Stimulated activated CD4-positive, alpha-beta T cell treated with anti-CD3 and anti-CD28 coated beads, Interleukin-15, amount 100 ng/mL, for 1 hour (primary cell): ENCODE measurements around the gene SAPCD1.
"Not testable (repeated sequence)": the region's sequence is repeated elsewhere in the genome, so short reads cannot be mapped to it uniquely, and the experiment has no call there.

Experiments used
- DNase-seq, 2 donors: peaks; one replicate each; pipeline ENCODE4 v3.0.0-alpha.2; 2020; ENCODE audit warnings: low read depth in 1 of 2, low spot score in 1 of 2

SAPCD1 gene

DNA sequence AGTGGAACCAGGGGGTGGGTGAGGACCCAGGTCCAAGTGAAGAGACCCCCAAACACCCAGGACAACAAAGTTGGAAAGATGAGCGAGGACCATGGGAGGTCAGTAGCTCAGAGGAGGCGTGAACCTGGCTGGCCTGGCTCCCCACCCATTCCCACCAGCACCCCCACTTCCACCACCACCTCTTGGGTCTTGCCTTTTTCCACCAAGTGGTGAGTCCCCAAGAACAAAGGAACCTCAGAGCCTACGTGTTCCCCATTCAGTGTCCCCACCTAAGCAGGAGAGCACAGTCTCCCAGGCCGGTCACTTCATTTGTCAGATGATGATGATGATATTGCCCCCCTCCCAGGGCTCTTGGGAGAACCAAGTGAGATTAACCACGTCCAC is 15.2 kb downstream of the SAPCD1 start:
- no peak for DNase-seq

DNA sequence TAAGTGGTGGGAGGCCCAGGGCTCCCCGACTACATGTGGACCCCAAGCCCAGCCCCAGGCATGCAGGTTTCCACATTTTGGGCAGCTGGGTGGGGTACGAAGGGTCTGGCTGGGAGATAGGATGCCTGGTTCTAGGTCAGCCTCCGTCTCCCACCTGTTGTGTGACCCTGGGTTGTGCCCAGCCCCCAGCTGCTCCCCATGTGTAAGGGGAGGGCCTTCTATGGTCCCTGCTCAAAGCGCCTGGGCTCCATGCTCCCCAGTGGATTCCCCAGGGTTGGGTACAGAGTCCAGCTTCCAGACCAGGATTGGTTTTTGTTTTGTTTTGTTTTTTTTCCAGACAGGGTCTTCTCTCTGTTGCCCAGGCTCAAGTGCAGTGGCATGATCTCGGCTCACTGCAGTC is 15.7 kb downstream of the SAPCD1 start:
- no peak for DNase-seq

DNA sequence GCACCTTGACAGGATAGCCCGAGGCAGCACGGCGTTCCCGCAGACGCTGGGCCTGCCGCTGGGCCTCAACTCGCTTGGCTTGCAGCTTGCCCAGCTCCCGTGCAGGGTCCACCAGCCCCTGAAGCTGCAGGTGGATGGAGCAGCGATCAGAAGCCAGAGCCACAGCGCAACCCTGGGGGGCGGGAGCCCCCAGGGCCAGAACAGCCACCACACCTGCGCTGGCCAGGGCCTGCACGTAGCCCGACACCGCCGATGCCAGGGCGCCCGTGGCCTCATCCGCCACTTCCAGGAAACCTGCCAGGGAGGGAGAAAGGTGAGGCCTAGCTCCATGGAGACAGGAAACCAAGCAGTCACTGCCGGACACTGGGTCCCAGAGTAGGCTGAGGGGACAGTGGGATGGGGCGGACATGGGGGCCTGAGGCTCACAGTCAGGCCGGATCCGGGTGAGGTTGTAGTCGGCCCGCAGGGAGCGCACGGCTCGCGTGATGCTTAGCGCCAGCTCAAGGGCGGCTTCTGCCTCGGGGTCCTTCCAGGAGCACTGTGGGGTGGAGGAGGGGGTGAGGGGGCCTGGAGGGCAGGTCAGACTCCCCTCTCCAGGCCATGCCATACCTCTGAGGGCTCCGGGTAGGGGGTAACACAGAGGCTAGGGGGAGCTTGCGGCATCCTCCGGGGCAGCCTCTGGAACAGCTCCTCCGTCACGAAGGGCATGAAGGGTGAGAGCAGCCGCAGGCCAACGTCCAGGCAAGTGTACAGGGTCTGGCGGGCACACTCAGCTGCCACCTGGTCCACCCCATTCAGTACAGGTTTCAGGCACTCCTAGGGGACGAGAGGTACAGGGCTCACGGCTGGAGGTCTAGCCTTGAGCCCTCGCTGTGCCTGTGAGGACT is 16.8 kb downstream of the SAPCD1 start:
- DNase-seq = no peak

DNA sequence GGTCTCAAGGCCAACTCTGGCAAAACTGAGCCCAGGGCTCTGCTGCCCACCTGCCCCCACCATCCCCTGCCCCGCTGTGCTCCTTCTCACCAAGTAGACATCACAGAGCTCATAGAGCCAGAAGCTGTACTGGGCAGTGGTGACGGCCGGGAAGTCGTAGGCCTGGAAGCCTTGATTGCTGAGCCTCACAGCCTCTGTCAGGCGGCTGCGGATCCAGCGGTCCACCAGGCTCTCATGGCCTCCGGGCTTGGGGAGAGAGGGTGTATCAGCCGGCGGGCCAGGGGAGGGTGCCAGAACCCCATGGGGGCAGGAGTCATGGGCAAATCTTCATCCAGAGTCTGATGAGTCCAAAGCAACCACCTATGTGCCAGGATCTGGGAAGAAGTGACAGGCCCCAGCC is 17.5 kb downstream of the SAPCD1 start:
- DNase-seq = no peak

- no peak for DNase-seq
These were observed 18.2 kb downstream of the SAPCD1 start for GRCh38 chr6:31780507-31781243.

GRCh38 chr6:31781244-31782125 is 19.0 kb downstream of the SAPCD1 start:
- DNase-seq = no peak

GRCh38 chr6:31782126-31782855 is 19.8 kb downstream of the SAPCD1 start:
- no peak for DNase-seq

- DNase-seq = no peak
These were observed 21.9 kb downstream of the SAPCD1 start for GRCh38 chr6:31784098-31784925.

DNA sequence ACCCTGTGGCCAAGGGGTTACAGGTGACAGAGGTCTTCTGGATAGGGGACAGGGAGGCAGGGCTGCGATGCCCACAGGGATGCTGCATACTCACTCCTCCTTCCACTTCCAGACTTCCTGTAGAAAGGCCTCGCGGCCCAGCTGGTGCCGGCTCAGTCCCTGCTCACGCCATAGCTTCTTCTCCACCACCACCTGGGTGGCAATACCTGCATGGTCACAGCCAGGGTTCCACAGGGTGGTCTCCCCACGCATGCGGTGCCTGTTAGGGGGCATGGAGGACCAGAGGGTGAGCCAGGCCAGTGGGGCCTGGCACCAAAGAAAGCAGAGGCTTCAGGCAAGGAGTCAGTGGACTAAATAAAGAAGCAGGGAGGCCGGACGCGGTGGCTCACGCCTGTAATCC is 23.0 kb downstream of the SAPCD1 start:
- DNase-seq = no peak

DNA sequence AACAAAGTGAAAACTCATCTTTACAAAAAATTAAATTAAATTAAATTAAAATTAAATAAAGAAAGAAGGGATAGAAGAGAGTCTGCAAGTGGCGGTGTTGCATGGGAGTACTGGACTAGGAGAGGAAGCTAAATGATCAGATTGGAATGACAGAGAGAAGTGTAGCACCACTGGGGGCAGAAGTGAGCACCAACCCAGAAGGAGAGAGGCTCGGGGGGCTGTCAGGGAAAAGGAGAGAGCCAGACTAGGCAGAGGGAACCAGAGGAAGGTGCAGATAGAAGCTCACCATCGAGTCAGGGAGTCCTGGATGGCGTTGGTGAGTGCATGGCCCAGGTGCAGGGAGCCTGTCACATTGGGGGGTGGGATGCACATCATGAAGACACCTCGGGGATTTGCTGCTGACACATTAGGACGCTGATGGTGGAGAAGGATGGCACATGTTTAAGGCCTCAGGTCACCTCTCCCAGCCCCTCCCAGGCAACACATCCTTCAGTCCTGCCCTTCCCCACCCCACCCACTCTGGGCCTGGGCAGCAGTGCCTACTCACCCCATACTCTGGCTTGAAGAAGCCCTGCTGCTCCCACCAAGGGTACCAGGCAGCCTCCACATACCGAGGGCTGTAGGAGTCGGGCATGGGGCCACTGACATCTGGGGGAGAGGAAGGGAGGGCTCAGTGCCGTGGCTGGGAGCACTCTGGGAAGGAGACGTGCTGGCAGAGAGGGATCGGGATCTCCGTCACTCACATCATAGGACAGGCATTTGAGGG is 29.1 kb downstream of the SAPCD1 start:
- no peak for DNase-seq

DNA sequence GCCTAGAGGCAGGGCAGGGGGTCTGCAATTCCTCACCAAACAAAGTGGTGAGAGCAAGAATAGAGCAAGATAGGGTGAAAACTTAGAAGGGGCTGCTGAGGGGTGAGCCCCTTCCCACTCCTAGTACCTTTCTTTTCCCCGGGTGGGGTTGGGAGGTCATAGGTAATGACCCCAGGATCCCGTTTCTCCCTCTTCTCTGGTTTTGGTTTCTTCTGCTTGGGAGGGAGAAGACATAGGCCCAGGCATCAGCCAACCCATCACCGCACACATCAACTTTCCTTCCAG is 29.6 kb downstream of the SAPCD1 start:
- no peak for DNase-seq

DNA sequence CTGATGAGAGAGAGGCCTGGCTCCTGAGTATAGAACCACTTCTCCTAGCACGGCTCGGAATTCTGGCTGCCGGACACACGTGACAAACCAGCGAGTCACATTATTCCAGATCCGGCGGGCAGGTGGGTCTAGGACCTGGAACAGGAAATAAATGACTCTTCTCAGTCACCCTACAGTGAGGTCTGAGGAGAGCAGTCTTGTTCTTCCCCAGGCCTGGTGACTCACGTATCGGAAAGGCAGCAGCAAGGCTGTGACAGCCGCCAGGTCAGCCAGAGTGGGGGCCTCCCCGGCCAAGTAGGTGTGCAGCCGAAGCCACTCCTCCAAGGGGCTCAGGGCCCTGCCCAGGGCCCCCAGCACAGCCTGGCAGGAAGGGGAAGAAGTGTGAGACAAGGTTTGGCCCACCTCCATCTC is 30.3 kb downstream of the SAPCD1 start:
- no peak for DNase-seq

- not testable (repeated sequence) for DNase-seq
These were observed 31.4 kb downstream of the SAPCD1 start for GRCh38 chr6:31793927-31794245.

DNA sequence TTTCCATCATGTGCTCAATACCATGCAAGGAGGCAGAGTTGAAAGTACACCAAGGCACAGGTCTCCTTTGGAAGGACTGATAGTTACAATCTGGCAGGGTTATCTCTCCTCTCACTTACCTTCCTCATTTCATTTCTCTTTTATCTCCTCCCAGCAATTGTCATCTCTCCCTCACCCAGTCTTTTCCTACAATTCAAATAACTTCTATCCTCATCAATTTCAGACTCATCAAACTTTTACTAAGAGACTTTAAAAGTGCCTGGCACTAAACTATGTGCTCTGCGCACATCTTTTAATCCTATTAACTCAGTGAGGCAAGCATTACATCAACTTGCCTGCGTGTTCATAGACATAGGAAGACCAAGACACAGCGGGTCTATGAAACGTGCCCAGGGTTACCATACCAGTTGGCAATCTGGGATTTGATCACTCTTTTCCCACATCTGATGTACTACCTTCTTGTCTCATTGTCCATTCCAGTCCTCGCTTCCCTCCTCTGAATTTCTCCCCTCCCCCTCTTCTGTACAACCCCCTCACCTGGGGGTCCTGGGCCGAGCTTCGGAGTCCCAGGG is 31.9 kb downstream of the SAPCD1 start:
- no peak for DNase-seq

DNA sequence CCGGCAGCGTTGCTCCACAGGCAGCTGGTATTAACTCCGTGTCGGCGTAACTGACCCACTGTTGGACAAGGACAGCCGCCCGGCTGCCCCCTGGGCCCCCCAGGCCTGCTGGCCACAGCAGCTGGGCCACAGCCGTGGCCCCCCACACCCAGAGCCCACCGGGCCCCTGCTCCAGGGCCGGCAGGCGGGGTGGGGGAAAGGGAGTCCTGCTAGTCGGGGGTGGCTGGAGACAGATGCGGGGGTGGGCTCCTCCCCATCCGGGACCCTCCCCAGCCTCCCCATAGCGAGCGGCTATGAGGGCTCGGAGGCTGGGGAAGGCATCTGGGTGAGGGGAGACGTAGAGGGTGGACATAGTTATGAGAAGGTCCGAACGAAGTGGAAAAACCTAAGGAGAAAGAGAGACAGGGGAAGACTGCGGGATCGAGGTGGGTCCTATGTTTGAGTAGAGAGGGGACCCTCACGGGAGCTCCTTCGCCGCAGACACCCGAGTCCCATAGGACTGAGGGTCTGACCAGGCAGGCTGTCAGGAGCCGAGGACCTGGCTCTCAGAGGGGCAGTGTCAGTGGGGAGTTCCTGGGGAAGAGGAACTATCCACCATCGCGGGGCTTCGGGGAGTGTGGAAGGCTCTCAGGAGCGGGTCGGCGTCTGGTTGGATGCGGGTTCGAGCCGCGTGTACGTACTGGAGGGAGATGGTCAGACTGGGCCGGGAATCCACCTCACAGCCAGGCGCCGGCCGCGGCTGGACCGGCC is 32.6 kb downstream of the SAPCD1 start:
- no peak for DNase-seq

DNA sequence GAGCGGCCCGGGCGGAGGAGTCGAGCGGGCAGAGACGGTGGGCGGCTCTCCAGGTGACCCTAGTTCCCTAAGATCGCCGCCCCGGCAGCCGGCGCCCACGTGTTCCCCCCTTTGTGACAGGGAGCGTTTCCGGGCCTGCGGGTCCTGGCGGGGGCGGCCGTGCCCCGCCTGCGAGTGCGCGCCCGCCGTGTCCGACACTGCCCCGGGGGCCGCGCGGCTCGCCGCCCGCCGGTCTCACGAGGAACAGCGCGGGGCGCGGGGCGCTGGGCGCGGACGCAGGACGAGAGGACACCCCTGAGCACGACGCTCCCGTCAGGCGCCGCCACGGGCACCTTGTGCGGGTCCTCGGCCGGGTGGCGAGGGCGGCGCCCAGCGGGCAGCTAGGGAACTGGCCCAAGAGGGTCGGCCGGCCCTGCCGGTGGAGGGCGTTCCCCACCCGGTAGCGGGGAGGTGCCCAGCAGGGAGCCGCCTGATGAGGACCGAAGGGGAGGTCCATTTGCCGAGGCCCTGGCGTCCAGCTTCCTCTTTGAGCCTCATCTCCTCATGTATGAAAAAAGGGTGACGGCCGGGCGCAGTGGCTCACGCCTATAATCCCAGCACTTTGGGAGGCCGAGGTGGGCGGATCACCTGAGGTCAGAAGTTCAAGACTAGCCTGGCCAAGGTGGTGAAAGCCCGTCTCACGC is 33.3 kb downstream of the SAPCD1 start, which contains the start of gene VARS1:
VARS1 (minus strand) TSS at position 137 of the 683 bp plus-strand sequence. CDS start 535 bp downstream, outside the sequence.
- peak; percentile 75 to 77 for DNase-seq

GRCh38 chr6:31796993-31797385 is 34.5 kb downstream of the SAPCD1 start:
- DNase-seq = no peak

GRCh38 chr6:31797588-31797987 is 35.1 kb downstream of the SAPCD1 start:
- no peak for DNase-seq
